Activated T-helper 1 cell treated with anti-CD3 and anti-CD28 coated beads, Interleukin-12 subunit alpha, Interleukin-12 subunit beta, Interleukin-2, Interleukin-4 antibody, amounts not matched to agents 30 ng/mL and 10 ng/mL and 1 ng/mL, durations not matched to agents 14 hours and 24 hours and 36 hours (primary cell): Measurements from ENCODE around the gene SNTG2. TPM values are rescaled to one million over a fixed set of nuclear protein-coding genes. Genes with fewer than 3 reads are reported as not detected.
"Not testable (repeated sequence)": the region's sequence is repeated elsewhere in the genome, so short reads cannot be mapped to it uniquely, and the experiment has no call there.

Source experiments
- DNase-seq: peaks from one replicate; pipeline ENCODE4 v3.0.0; 2021; ENCODE audit warnings: low spot score
- H3K27ac Mint-ChIP-seq: one replicate; pipeline ENCODE4 v1.8.0; 2021; ENCODE audit warnings: mild to moderate bottlenecking, mixed read lengths
- H3K27me3 Mint-ChIP-seq: one replicate; pipeline ENCODE4 v1.8.0; 2022; ENCODE audit warnings: mild to moderate bottlenecking, moderate library complexity, mixed read lengths; ENCODE audit not compliant: insufficient read depth
- H3K36me3 Mint-ChIP-seq: one replicate; pipeline ENCODE4 v1.8.0; 2021; ENCODE audit warnings: low read depth, mixed read lengths
- H3K4me1 Mint-ChIP-seq: one replicate; pipeline ENCODE4 v1.8.0; 2021; ENCODE audit warnings: low read depth, mixed read lengths
- H3K4me3 Mint-ChIP-seq: one replicate; pipeline ENCODE4 v1.8.0; 2021; ENCODE audit warnings: mild to moderate bottlenecking, moderate library complexity, mixed read lengths
- H3K9me3 Mint-ChIP-seq: one replicate; pipeline ENCODE4 v1.8.0; 2021; ENCODE audit warnings: mixed read lengths
- intact Hi-C: fragments of 100-400 bp; cut with micrococcal nuclease; formaldehyde crosslinking; loops from one replicate; pipeline ENCODE4 v1.15.1; 2024
- total RNA-seq: library from RNA; stranded (reverse); gene quantifications from 2 replicates; pipeline ENCODE4 v1.2.3, GENCODE V29; 2022

SNTG2 gene
- total RNA-seq, 1 donor from 2014 or later, result not detected

DNA sequence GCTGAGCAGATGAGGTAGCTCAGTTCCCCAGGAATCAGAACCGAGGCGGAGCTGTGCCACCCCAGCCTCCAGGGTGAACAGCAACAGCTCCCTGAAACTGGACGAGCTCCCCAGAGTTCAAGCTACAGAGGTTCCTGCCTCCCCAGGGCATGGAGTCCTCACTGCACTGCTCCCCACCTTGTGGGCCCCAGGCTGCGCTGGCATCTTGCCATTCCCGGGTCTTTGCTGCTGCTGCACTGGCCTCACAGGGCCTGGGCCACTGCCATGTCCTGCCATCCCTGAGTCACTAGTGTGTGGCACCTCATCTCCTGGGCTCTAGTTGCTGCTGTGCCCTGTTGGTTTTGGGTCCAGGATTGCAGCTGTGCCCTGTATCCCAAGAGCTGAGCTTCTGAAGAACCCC, 166.9 kb downstream of the SNTG2 start:
- intact Hi-C loops, result no loop called here
- peaks cover 39% of the 10 kb centered on the region for H3K9me3 Mint-ChIP-seq
- no peak overlapping the region for H3K4me3 Mint-ChIP-seq
- H3K27ac Mint-ChIP-seq, result no peak overlapping the region
- no peaks in the 10 kb centered on the region for H3K27me3 Mint-ChIP-seq
- no peaks in the 10 kb centered on the region for H3K36me3 Mint-ChIP-seq
- no peaks in the 10 kb centered on the region for H3K4me1 Mint-ChIP-seq
- DNase-seq, result no peak

DNA sequence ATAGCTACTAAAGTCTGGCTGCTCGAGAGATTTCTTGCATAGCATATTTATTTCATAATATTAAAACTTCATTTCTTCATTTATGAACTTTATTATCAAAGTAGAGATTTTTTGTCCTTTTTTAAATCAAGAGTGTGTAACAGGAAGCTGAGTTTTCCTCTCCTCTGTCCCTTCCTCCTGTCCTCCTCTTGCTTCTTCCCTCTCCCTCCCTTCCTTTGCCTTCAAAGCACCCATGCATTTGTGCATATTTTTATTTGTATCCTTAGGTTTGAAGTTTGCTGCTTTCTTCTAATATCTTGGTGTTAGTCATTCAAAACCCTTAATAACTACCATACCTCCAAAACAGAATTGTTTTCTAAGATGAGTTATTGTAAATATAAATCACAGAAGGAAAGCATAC, 174.6 kb downstream of the SNTG2 start:
- intact Hi-C loops, result no loop called here
- H3K9me3 Mint-ChIP-seq, result no peaks in the 10 kb centered on the region
- no peak for DNase-seq
- H3K36me3 Mint-ChIP-seq, result no peaks in the 10 kb centered on the region
- no peaks in the 10 kb centered on the region for H3K4me1 Mint-ChIP-seq
- no peak overlapping the region for H3K27ac Mint-ChIP-seq
- no peak overlapping the region for H3K4me3 Mint-ChIP-seq
- H3K27me3 Mint-ChIP-seq, result no peaks in the 10 kb centered on the region

GRCh38 chr2:1125633-1126370, 175.2 kb downstream of the SNTG2 start:
- no peaks in the 10 kb centered on the region for H3K27me3 Mint-ChIP-seq
- intact Hi-C loops, result no loop called here

DNA sequence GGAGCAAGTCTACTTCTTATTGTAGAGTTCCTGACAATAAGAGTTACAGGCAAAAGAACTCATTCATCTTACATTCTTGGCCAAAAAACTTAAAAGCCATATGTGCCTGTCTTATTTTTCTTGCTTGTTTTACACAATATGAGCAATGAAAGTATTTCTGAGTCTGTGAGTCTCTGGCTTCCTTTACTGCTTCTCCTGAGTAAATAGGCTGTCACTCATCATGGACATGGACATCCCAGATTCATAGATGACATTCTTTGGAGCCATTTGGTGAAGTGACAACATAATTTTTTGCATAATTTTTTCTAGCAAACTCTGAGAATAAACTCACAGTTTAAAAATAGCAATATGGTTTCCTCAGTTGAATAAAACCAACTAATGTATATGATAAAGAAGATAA, 179.3 kb downstream of the SNTG2 start:
- Mint-ChIP-seq H3K27me3 (peaks cover 3% of the 10 kb centered on the region), H3K36me3 (no peaks in the 10 kb centered on the region), H3K4me1 (peaks cover 16% of the 10 kb centered on the region), H3K27ac (no peak overlapping the region), H3K4me3 (no peak overlapping the region), H3K9me3 (no peaks in the 10 kb centered on the region)
- DNase-seq, result no peak
- intact Hi-C loops, result no loop called here

More at GRCh38 chr2:1125633-1126370, 175.2 kb downstream of the SNTG2 start:
- Mint-ChIP-seq H3K9me3 (no peaks in the 10 kb centered on the region), H3K36me3 (no peaks in the 10 kb centered on the region), H3K4me1 (no peaks in the 10 kb centered on the region), H3K4me3 (no peak overlapping the region), H3K27ac (no peak overlapping the region)
- no peak for DNase-seq

DNA sequence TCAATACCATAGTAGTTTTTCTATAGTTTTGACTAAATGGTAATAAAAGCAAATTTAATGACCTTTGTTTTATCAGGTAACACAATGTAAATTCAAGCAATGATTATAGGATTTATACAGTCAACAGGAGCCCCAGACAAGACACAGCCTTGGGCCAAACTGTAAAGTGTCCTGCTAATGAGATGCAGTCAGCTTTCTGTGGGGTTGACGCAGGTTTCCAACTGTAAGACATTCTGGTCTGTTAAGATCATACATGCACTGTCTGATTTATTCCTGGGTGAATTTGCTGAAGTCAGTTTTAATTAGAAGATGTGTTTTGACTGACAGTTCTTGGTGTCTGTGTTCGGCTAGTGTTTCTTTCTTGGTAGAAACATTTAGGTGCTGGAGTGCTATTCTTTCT, 180.3 kb downstream of the SNTG2 start:
- Mint-ChIP-seq H3K36me3 (no peaks in the 10 kb centered on the region), H3K4me1 (peaks cover 17% of the 10 kb centered on the region), H3K4me3 (no peak overlapping the region), H3K9me3 (no peaks in the 10 kb centered on the region), H3K27me3 (peaks cover 3% of the 10 kb centered on the region), H3K27ac (no peak overlapping the region)
- intact Hi-C loops, result no loop called here
- no peak for DNase-seq

DNA sequence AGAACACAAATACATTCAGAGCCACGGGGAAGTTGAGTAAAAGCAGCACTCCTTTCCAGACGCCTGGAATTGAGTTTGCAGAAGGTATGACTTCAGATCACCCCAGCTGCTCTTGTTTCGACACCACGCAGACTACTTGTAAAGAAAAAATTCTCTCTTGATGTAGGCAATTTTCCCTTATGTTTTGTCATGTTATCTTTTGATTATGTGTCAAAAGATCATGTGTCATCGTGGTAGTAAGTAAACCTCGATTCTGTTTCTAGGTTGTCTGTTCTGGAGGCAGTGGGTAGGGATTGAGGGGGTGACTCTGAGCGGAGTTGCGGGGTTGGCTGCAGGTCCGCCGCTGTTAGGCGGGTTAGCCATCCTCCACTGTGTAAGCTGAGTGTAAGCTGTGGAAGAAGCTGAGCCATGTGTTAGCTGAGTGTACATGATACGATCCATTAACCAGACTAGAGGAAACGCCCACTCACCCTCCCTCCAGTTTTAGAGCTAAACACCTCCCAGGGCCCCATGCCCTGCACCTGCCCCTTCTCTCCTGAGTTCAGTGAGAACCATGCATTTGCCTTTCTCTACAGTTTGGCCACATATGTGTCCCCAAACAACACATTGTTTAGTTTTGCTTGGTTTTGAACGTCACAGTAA, 181.8 kb downstream of the SNTG2 start:
- Mint-ChIP-seq H3K27ac (no peak overlapping the region), H3K9me3 (no peaks in the 10 kb centered on the region), H3K4me1 (peaks cover 31% of the 10 kb centered on the region), H3K4me3 (no peak overlapping the region), H3K27me3 (peaks cover 3% of the 10 kb centered on the region), H3K36me3 (no peaks in the 10 kb centered on the region)
- DNase-seq, result no peak
- intact Hi-C loops, result no loop called here

DNA sequence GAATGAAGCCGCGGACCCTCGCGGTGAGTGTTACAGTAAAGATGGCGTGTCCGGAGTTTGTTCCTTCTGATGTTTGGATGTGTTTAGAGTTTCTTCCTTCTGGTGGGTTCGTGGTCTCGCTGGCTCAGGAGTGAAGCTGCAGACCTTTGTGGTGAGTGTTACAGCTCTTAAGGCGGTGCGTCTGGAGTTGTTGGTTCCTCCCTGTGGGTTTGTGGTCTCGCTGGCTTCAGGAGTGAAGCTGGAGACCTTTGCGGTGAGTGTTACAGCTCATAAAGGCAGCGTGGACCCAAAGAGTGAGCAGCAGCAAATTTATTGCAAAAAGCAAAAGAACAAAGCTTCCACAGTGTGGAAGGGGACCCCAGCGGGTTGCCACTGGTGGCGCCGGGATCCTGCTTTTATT, 183.2 kb downstream of the SNTG2 start:
- H3K27me3 Mint-ChIP-seq, H3K9me3 Mint-ChIP-seq, H3K36me3 Mint-ChIP-seq, DNase-seq, intact Hi-C loops, H3K27ac Mint-ChIP-seq: not testable (repeated sequence)
- H3K4me3 Mint-ChIP-seq, result peak overlapping the region; percentile 47
- H3K4me1 Mint-ChIP-seq, result peaks cover 31% of the 10 kb centered on the region

- H3K27ac Mint-ChIP-seq, result no peak overlapping the region
- no peak for DNase-seq
- H3K9me3 Mint-ChIP-seq, result no peaks in the 10 kb centered on the region
- no peaks in the 10 kb centered on the region for H3K36me3 Mint-ChIP-seq
- intact Hi-C loops, result no loop called here
- H3K4me1 Mint-ChIP-seq, result peaks cover 31% of the 10 kb centered on the region
- peaks cover 3% of the 10 kb centered on the region for H3K27me3 Mint-ChIP-seq
- no peak overlapping the region for H3K4me3 Mint-ChIP-seq
These were observed 184.0 kb downstream of the SNTG2 start for GRCh38 chr2:1134629-1135028.

GRCh38 chr2:1136067-1136466, 185.4 kb downstream of the SNTG2 start:
- no peaks in the 10 kb centered on the region for H3K9me3 Mint-ChIP-seq
- peaks cover 31% of the 10 kb centered on the region for H3K4me1 Mint-ChIP-seq
- intact Hi-C loops, result no loop called here
- no peak overlapping the region for H3K4me3 Mint-ChIP-seq
- H3K36me3 Mint-ChIP-seq, result no peaks in the 10 kb centered on the region
- no peak for DNase-seq
- peaks cover 2% of the 10 kb centered on the region for H3K27me3 Mint-ChIP-seq
- no peak overlapping the region for H3K27ac Mint-ChIP-seq

GRCh38 chr2:1136846-1137245, 186.2 kb downstream of the SNTG2 start:
- H3K4me3 Mint-ChIP-seq, result no peak overlapping the region
- H3K9me3 Mint-ChIP-seq, result no peaks in the 10 kb centered on the region
- DNase-seq, result no peak
- H3K27ac Mint-ChIP-seq, result peak overlapping the region; percentile 49
- H3K27me3 Mint-ChIP-seq, result no peaks in the 10 kb centered on the region
- H3K4me1 Mint-ChIP-seq, result peaks cover 31% of the 10 kb centered on the region
- intact Hi-C loops, result no loop called here
- no peaks in the 10 kb centered on the region for H3K36me3 Mint-ChIP-seq

DNA sequence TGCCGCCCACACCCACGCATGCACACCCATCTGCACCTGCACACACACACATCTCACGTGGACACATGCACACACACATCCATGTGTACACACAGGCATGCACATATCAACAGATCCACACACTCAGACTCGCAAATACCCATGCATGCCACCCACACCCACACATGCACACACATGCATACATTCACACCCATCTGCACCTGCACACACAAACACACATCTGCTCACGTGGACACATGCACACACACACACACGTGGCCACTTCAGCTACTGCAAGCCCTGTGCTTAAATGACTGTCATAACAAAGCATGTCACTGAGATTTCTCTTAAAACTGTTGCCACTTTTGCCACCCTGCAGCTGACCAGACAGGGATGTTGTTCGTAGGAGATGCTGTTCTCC, 186.6 kb downstream of the SNTG2 start:
- intact Hi-C loops, result no loop called here
- Mint-ChIP-seq H3K4me1 (peaks cover 29% of the 10 kb centered on the region), H3K36me3 (no peaks in the 10 kb centered on the region), H3K27me3 (no peaks in the 10 kb centered on the region), H3K4me3 (no peak overlapping the region), H3K9me3 (no peaks in the 10 kb centered on the region), H3K27ac (peak overlapping the region; percentile 49)
- DNase-seq, result no peak

GRCh38 chr2:1137913-1138391, 187.3 kb downstream of the SNTG2 start:
- Mint-ChIP-seq H3K36me3 (no peaks in the 10 kb centered on the region), H3K27me3 (no peaks in the 10 kb centered on the region), H3K4me3 (no peak overlapping the region), H3K9me3 (no peaks in the 10 kb centered on the region), H3K27ac (no peak overlapping the region), H3K4me1 (peaks cover 22% of the 10 kb centered on the region)
- intact Hi-C loops, result no loop called here
- DNase-seq, result no peak

GRCh38 chr2:1140389-1141003, 189.8 kb downstream of the SNTG2 start:
- Mint-ChIP-seq H3K27me3 (peaks cover 2% of the 10 kb centered on the region), H3K4me3 (no peak overlapping the region), H3K9me3 (peaks cover 6% of the 10 kb centered on the region), H3K36me3 (no peaks in the 10 kb centered on the region), H3K27ac (no peak overlapping the region), H3K4me1 (peaks cover 15% of the 10 kb centered on the region)
- intact Hi-C loops, result no loop called here
- DNase-seq, result peak; percentile 20
